A549 (cell line): ENCODE results near the gene CACNA1C. TPM values are rescaled to one million over a fixed set of nuclear protein-coding genes. Genes with fewer than 3 reads are reported as not detected.

Source experiments
- ATAC-seq, 2 experiments: fragments of 200-7000 bp in 1 of 2; fragments of >200 bp in 1 of 2; cut with Nextera tagmentation in 1 of 2; cut with Tn5 transposase in 1 of 2; 3 replicates each; pipeline versions ENCODE4 v1.8.0 to v1.9.1; 2018 to 2020; ENCODE audit warnings: mild to moderate bottlenecking in 1 of 2, moderate library complexity in 1 of 2
- CTCF ChIA-PET: fragments of 300-600 bp; sonication (Branson Sonifier 250); formaldehyde crosslinking; extraction: SDS; loops from one replicate; lab custom pipeline; 2021; ENCODE audit warnings: antibody characterized with exemption, inconsistent platforms; lab: Yijun Ruan, JAX
- POLR2A ChIA-PET: fragments of 350-600 bp; formaldehyde crosslinking; extraction: SDS; loops from one replicate; lab custom pipeline; 2021; ENCODE audit warnings: antibody characterized with exemption, inconsistent platforms; lab: Yijun Ruan, JAX
- DNase-seq, 2 experiments: peaks; one replicate each; pipeline versions ENCODE4 v3.0.0 to v3.0.0-alpha.2; 2011 to 2016; ENCODE audit warnings: low read depth in 1 of 2, low spot score in 1 of 2
- FAIRE-seq: peaks from 2 replicates; lab custom pipeline; 2011; peaks lifted over from hg19 to GRCh38; lab: Jason Lieb, UNC
- H3K27ac ChIP-seq, 2 experiments: fragments of >200 bp; sonication (Bioruptor Twin); formaldehyde crosslinking; 3 replicates each; pipeline ENCODE4 v1.5.1; 2016 to 2017
- H3K4me1 ChIP-seq: fragments of >200 bp; sonication (Bioruptor Twin); formaldehyde crosslinking; 3 replicates; pipeline ENCODE4 v1.6.1; 2016
- H3K4me2 ChIP-seq: fragments of >200 bp; sonication (Bioruptor Twin); formaldehyde crosslinking; 3 replicates; pipeline ENCODE4 v1.6.1; 2016
- H3K4me3 ChIP-seq: fragments of >200 bp; sonication (Bioruptor Twin); formaldehyde crosslinking; 3 replicates; pipeline ENCODE4 v1.5.1; 2016
- H3K9me3 ChIP-seq: fragments of >200 bp; sonication (Bioruptor Twin); formaldehyde crosslinking; 3 replicates; pipeline ENCODE4 v1.6.1; 2016
- BCL3 ChIP-seq: fragments of >200 bp; sonication (Bioruptor Twin); formaldehyde crosslinking; IDR thresholded peaks from 3 replicates; pipeline ENCODE4 v1.6.1; 2016
- CBX2 ChIP-seq: fragments of 200-600 bp; sonication (generic); IDR thresholded peaks from 2 replicates; pipeline ENCODE4 v1.6.1; 2016; ENCODE audit warnings: low read depth, mild to moderate bottlenecking, borderline replicate concordance
- CBX8 ChIP-seq: fragments of 200-600 bp; sonication (generic); IDR thresholded peaks from 2 replicates; pipeline ENCODE4 v1.6.1; 2016
- E2F6 ChIP-seq: IDR thresholded peaks from 2 replicates; pipeline ENCODE4 v1.6.1; 2012; ENCODE audit warnings: low read depth, borderline replicate concordance
- FOSB ChIP-seq: fragments of 250-450 bp; sonication (Bioruptor Pico); IDR thresholded peaks from 2 replicates; pipeline ENCODE4 v1.5.0; 2020; ENCODE audit warnings: mild to moderate bottlenecking, moderate library complexity
- FOSL2 ChIP-seq, 2 experiments: fragments of 450-650 bp in 1 of 2; fragments of >200 bp in 1 of 2; sonication (Bioruptor Twin) in 1 of 2; formaldehyde crosslinking; IDR thresholded peaks; 2 replicates each; pipeline versions ENCODE4 v1.5.0 to v1.6.1; 2016 to 2020; ENCODE audit warnings: mild to moderate bottlenecking in 1 of 2, moderate library complexity in 1 of 2
- HMGXB4 ChIP-seq: fragments of 250-450 bp; sonication (Bioruptor Pico); IDR thresholded peaks from 2 replicates; pipeline ENCODE4 v1.5.0; 2021; ENCODE audit warnings: mild to moderate bottlenecking, moderate library complexity, borderline replicate concordance
- HOXA7 ChIP-seq: fragments of 250-450 bp; sonication (Bioruptor Pico); IDR thresholded peaks from 2 replicates; pipeline ENCODE4 v1.5.0; 2020; ENCODE audit warnings: mild to moderate bottlenecking, moderate library complexity
- JUN ChIP-seq, 2 experiments: fragments of >200 bp; sonication (Bioruptor Twin); formaldehyde crosslinking; IDR thresholded peaks; 2 replicates in 1 of 2; 3 replicates in 1 of 2; pipeline ENCODE4 v1.6.1; 2016 to 2017
- KDM1A ChIP-seq: fragments of 200-600 bp; sonication (generic); IDR thresholded peaks from 2 replicates; pipeline ENCODE4 v1.6.1; 2016; ENCODE audit warnings: low read depth, mild to moderate bottlenecking
- KDM5A ChIP-seq: fragments of 200-600 bp; sonication (generic); IDR thresholded peaks from 2 replicates; pipeline ENCODE4 v1.6.1; 2016; ENCODE audit warnings: antibody characterized with exemption, mild to moderate bottlenecking
- MYC ChIP-seq: IDR thresholded peaks from 2 replicates; pipeline ENCODE4 v1.6.1; 2012; ENCODE audit warnings: mild to moderate bottlenecking, inconsistent platforms, low read length, improper control_type of control experiment, borderline replicate concordance
- NFE2L2 ChIP-seq: fragments of 150-350 bp; conservative IDR thresholded peaks from 2 replicates; pipeline ENCODE4 v1.6.1; 2014; ENCODE audit warnings: low read length
- NPAS2 ChIP-seq: fragments of 250-450 bp; sonication (Bioruptor Pico); IDR thresholded peaks from 2 replicates; pipeline ENCODE4 v1.8.0; 2022; ENCODE audit warnings: mild to moderate bottlenecking, moderate library complexity, borderline replicate concordance
- PBX3 ChIP-seq: IDR thresholded peaks from 2 replicates; pipeline ENCODE4 v1.6.1; 2012
- PHF8 ChIP-seq: fragments of 200-600 bp; sonication (generic); IDR thresholded peaks from 2 replicates; pipeline ENCODE4 v1.6.1; 2016; ENCODE audit warnings: low read depth, mild to moderate bottlenecking, antibody characterized with exemption, moderate library complexity, borderline replicate concordance
- RCOR1 ChIP-seq: fragments of 150-350 bp; IDR thresholded peaks from 2 replicates; pipeline ENCODE4 v1.6.1; 2014; ENCODE audit warnings: antibody characterized with exemption, low read length, low read depth
- SMC3 ChIP-seq: fragments of >200 bp; sonication (Bioruptor Twin); formaldehyde crosslinking; IDR thresholded peaks from 3 replicates; pipeline ENCODE4 v1.6.1; 2018; ENCODE audit warnings: inconsistent platforms
- USF2 ChIP-seq: fragments of 450-650 bp; IDR thresholded peaks from 2 replicates; pipeline ENCODE4 v1.6.1; 2014; ENCODE audit warnings: antibody characterized with exemption
- ZFP36 ChIP-seq: fragments of 450-650 bp; IDR thresholded peaks from 2 replicates; pipeline ENCODE4 v1.6.1; 2014; ENCODE audit warnings: borderline replicate concordance; ENCODE audit not compliant: partially characterized antibody
- ZSCAN20 ChIP-seq: fragments of 250-450 bp; sonication (Bioruptor Pico); IDR thresholded peaks from 2 replicates; pipeline ENCODE4 v1.8.0; 2022; ENCODE audit warnings: mild to moderate bottlenecking, moderate library complexity
- WGBS: methylation state at CpG from one replicate; pipeline ENCODE4 v1.1.6; 2017; ENCODE audit errors: missing lambda C conversion rate; 5-methylcytosine and 5-hydroxymethylcytosine counted together
- polyA plus RNA-seq, 4 experiments: library from polyadenylated mRNA; depleted of rRNA in 3 of 4; stranded (reverse); fragments of >200 nt; fragmentation: RNase III in 1 of 4; extraction: RNeasy Plus Mini Kit Qiagen cat#74134 plus additional on column Dnase treatment in 1 of 4; gene quantifications; 2 replicates in 3 of 4; 3 replicates in 1 of 4; pipeline ENCODE4 v1.2.3, GENCODE V29; 2011 to 2017

The CACNA1C gene
- polyA plus RNA-seq, 2 of the 4 experiments (the other 2 are of a cell fraction), result not detected

GRCh38 chr12:2414810-2415567, 362.2 kb downstream of the CACNA1C start:
- DNase-seq, result no peak
- H3K4me3 ChIP-seq, result no peak overlapping the region
- H3K4me1 ChIP-seq, result no peaks in the 10 kb centered on the region
- FAIRE-seq, result no peak
- 33% methylated on average over 19 of the region's 19 CpGs for WGBS
- CTCF ChIA-PET, result interaction anchor here (0.8 to 2.3 kb wide), 3 partner anchors 8 to 20 kb away, joined by 3 to 6 read pairs (median 3); no protein-coding TSS in a partner anchor
- ATAC-seq, result no peak
- no peak overlapping the region for H3K4me2 ChIP-seq
- H3K9me3 ChIP-seq, result no peaks in the 10 kb centered on the region
- H3K27ac ChIP-seq, result no peak overlapping the region
- no peak for TF ChIP-seq FOSL2 (IDR thresholded peaks at IDR 0.05)
- no peak for TF ChIP-seq FOSL2 (CRISPR knock-in tag; IDR thresholded peaks at IDR 0.05)
- TF ChIP-seq E2F6, result no peak
- TF ChIP-seq JUN (IDR thresholded peaks at IDR 0.05), result no peak
- POLR2A ChIA-PET, result no interaction called here

- Histone ChIP-seq H3K4me3 (no peak overlapping the region), H3K27ac (no peak overlapping the region), H3K9me3 (no peaks in the 10 kb centered on the region), H3K4me1 (no peaks in the 10 kb centered on the region), H3K4me2 (no peak overlapping the region)
- 45% methylated on average over 10 of the region's 10 CpGs for WGBS
- no peak for FAIRE-seq
- no peak for ATAC-seq
- POLR2A ChIA-PET, result no interaction called here
- CTCF ChIA-PET, result interaction anchor here (0.8 to 1.0 kb wide), 2 partner anchors 9 to 21 kb away, joined by 3 read pairs; no protein-coding TSS in a partner anchor
- TF ChIP-seq HOXA7 (CRISPR knock-in tag), result no peak
- no peak for TF ChIP-seq USF2
- no peak for TF ChIP-seq ZSCAN20 (CRISPR knock-in tag)
- DNase-seq, result no peak
These were observed 362.8 kb downstream of the CACNA1C start for GRCh38 chr12:2415568-2415944.

- 18% methylated on average over 8 of the region's 8 CpGs for WGBS
- no peak for FAIRE-seq
- Histone ChIP-seq H3K9me3 (no peaks in the 10 kb centered on the region), H3K4me2 (no peak overlapping the region), H3K27ac (no peak overlapping the region), H3K4me3 (no peak overlapping the region), H3K4me1 (no peaks in the 10 kb centered on the region)
- DNase-seq, result no peak
- POLR2A ChIA-PET, result no interaction called here
- CTCF ChIA-PET, result interaction anchor here (0.8 kb wide), 1 partner anchor 8 kb away, joined by 3 read pairs; no protein-coding TSS in a partner anchor
- no peak for ATAC-seq
- TF ChIP-seq NFE2L2, result no peak
- TF ChIP-seq PHF8, result no peak
- TF ChIP-seq ZFP36, result no peak
- TF ChIP-seq KDM5A, result no peak
- TF ChIP-seq MYC, result no peak
- no peak for TF ChIP-seq CBX8
- no peak for TF ChIP-seq FOSB (CRISPR knock-in tag)
- TF ChIP-seq ZSCAN20 (CRISPR knock-in tag), result no peak
These were observed 363.4 kb downstream of the CACNA1C start for GRCh38 chr12:2416158-2416557.

- Histone ChIP-seq H3K4me3 (no peak overlapping the region), H3K27ac (no peak overlapping the region), H3K4me2 (no peak overlapping the region), H3K9me3 (no peaks in the 10 kb centered on the region), H3K4me1 (no peaks in the 10 kb centered on the region)
- no peak for TF ChIP-seq RCOR1
- TF ChIP-seq SMC3, result no peak
- no peak for TF ChIP-seq NPAS2 (CRISPR knock-in tag)
- no peak for TF ChIP-seq KDM1A
- TF ChIP-seq CBX2, result no peak
- TF ChIP-seq BCL3, result no peak
- no peak for TF ChIP-seq HMGXB4
- TF ChIP-seq PBX3, result no peak
- DNase-seq (no peak), ATAC-seq (no peak), FAIRE-seq (no peak)
- WGBS, result 37% methylated on average over 10 of the region's 10 CpGs
- CTCF ChIA-PET, result interaction anchor here (0.6 kb wide), 2 partner anchors 135 to 494 kb away, joined by 3 to 4 read pairs; no protein-coding TSS in a partner anchor
- POLR2A ChIA-PET, result no interaction called here
These were observed 364.8 kb downstream of the CACNA1C start for GRCh38 chr12:2417481-2418160.
